Peyer's patch (tissue), 4 donors: ENCODE measurements around the gene SIPA1L3.

Experiments
- POLR2A ChIP-seq, 2 donors: fragments of 450-650 bp; IDR thresholded peaks; one replicate each; pipeline ENCODE4 v1.5.1; 2017; ENCODE audit warnings: antibody characterized with exemption in 2 of 2, mild to moderate bottlenecking in 2 of 2, moderate library complexity in 2 of 2
- TF ChIP-seq, protein P1 (sequence below), 6 experiments: fragments of 450-650 bp in 4 of 6; fragments of 200-600 bp in 2 of 6; sonication (generic) in 1 of 6; IDR thresholded peaks; one replicate each; pipeline ENCODE4 v1.5.1; 2017 to 2019; ENCODE audit warnings: antibody characterized with exemption in 6 of 6, mild to moderate bottlenecking in 3 of 6, moderate library complexity in 1 of 6

DNA sequence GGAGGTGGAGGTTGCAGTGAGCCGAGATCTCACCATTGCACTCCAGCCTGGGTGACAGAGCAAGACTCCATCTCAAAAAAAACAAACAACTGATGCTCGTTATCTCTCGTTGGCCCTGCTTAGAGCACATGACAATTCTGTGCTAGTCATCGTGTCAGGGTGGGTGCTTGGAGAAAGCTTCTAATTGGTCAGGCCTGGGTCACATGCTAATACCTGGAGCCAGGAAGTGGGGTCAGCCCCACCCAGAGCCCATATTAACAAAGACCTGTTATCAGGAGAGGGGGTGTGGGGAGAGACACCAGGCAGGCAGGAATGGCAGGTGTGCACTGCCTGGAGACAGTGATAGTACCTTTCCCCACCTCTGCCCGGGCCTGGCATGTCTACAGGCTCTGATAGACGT, 232.1 kb downstream of the SIPA1L3 start:
- TF ChIP-seq, protein P1, sequence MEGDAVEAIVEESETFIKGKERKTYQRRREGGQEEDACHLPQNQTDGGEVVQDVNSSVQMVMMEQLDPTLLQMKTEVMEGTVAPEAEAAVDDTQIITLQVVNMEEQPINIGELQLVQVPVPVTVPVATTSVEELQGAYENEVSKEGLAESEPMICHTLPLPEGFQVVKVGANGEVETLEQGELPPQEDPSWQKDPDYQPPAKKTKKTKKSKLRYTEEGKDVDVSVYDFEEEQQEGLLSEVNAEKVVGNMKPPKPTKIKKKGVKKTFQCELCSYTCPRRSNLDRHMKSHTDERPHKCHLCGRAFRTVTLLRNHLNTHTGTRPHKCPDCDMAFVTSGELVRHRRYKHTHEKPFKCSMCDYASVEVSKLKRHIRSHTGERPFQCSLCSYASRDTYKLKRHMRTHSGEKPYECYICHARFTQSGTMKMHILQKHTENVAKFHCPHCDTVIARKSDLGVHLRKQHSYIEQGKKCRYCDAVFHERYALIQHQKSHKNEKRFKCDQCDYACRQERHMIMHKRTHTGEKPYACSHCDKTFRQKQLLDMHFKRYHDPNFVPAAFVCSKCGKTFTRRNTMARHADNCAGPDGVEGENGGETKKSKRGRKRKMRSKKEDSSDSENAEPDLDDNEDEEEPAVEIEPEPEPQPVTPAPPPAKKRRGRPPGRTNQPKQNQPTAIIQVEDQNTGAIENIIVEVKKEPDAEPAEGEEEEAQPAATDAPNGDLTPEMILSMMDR (IDR thresholded peaks at IDR 0.05) = no peak
- no peak for TF ChIP-seq POLR2A (IDR thresholded peaks at IDR 0.05)
